HG03378 (cell line): Measurements from ENCODE around the gene RUBCNL.
"Not testable (repeated sequence)": the region's sequence is repeated elsewhere in the genome, so short reads cannot be mapped to it uniquely, and the experiment has no call there.

Experiments used
- ATAC-seq: cut with Tn5 transposase; IDR thresholded peaks from one replicate; pipeline ENCODE4 v1.9.1; 2021; ENCODE audit warnings: mild to moderate bottlenecking, moderate library complexity; ENCODE audit not compliant: unreplicated experiment

Gene RUBCNL

DNA sequence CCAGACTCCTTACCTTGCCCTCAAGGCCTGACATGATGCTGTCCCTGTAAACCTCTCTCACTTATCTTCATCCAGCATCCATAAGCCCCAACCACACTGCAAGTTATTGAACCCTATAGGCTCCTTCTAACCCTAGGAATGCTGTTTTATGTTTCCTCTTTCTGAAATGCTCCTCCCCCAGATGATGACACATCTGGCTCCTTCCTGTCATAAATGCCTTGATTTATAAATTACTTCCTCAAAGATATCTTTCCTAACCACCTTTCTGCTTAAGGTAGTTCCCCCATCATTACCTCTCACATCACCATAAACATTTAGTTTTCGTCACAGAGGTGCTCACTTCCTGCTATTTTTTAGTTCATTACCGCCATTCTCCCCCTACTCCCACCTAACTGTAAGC lies 12.3 kb downstream of the RUBCNL start:
- ATAC-seq, result no peak

DNA sequence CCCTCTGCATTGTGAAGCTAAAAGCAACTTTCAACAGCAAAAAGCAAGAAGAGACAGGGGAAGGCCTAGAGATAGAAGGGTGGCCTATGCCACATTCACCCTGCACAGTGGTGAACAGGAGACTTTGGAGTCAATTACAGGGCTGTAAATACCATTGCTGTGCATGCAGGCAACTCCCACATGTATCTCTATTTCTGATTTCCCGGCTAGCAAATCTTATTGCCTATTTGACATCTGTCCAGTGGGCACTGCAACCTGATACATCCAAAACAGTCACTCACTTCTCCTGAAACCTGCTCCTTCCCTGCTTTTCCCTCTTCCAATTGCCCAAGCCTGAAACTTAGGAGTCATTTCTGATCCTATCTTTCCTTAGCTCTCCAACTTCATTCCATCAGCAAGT lies 13.4 kb downstream of the RUBCNL start:
- ATAC-seq, result no peak

DNA sequence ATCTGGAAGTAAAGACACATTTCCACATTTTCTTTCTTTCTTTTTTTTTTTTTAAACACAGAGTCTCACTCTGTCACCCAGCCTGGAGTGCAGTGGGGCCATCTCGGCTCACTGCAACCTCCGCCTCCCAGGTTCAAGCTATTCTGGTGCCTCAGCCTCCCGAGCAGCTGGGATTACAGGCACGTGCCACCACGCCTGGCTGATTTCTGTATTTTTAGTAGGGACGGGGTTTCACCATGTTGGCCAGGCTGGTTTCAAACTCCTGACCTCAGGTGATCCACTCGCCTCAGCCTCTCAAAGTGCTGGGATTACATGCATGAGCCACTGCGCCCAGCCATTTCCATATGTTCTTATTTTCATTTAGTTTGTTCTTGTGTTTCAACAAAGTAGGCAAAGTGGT lies 14.1 kb downstream of the RUBCNL start:
- ATAC-seq, result not testable (repeated sequence)

GRCh38 chr13:46372071-46372470 lies 15.0 kb downstream of the RUBCNL start:
- ATAC-seq, result no peak

DNA sequence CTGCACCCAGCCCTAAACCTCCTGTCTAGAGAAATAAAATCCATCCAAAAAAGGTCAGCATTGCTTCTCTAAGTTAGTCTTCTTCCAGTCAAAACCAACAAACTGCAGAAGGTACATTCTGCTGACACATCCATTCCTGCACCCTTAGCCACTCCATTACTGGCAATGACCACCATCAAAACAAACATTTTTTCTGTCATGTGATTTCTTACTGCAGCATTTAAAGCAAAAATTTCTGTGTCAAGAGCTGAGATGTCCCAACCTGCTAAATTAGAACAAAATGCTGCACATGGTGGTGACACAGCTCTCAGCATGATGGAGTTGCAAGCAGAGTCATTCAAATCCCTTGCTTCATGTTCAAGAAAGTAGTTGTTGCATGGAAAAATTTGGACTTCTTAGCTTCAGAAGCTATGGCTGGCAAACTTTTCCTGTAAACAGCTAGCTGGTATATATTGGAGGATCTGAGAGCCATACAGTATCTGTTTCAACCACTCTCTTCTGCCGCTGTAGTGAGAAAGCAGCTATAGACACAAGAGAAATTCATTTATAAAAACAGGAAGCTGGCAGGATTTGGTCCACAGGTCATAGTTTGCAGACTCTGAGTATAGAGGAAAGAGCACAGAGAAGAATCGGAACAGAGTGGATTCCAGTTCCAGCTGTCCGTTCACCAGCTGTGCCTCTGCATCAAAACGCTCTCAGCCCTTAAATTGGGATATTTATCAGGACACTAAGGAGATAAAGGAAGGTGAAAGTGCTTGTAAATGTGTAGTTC lies 17.4 kb downstream of the RUBCNL start:
- ATAC-seq, result peak; percentile 58

DNA sequence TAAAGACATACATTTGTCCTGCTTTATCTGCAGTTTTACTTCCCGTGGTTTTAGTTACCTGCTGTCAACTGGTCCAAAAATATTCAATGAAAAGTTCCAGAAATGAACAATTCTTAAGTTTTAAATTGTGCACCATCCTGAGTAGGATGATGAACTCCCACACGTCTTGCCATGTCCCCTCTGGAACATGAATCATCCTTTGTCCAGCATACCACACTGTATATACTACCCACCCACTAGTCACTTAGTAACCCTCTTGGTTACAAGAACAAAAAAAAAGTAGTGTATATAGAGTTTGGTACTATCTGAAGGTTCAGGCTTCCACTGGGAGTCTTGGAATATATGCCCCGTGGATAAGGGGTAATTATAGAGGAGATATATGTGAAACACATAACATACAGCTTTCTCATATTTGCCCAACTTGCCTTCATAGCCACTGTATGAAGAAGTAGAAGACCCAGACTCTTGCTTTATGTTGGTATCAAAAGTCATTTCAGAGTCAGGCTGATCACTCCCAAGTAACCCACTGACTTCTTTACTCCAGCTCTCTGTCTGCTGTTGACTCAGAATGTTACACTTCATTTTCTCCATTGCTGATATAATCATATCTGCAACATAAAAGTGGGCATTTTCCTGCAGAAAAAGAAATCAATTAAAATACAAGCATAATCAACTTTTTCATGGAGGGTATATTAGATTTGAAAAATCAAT lies 19.3 kb downstream of the RUBCNL start:
- ATAC-seq, result no peak

GRCh38 chr13:46361276-46361934 lies 25.6 kb downstream of the RUBCNL start:
- ATAC-seq, result no peak

- ATAC-seq, result no peak
Measured at GRCh38 chr13:46360604-46361003, 26.4 kb downstream of the RUBCNL start.

- no peak for ATAC-seq
Measured at GRCh38 chr13:46359714-46360113, 27.3 kb downstream of the RUBCNL start.

- no peak for ATAC-seq
Measured at GRCh38 chr13:46355901-46356590, 31.0 kb downstream of the RUBCNL start.

DNA sequence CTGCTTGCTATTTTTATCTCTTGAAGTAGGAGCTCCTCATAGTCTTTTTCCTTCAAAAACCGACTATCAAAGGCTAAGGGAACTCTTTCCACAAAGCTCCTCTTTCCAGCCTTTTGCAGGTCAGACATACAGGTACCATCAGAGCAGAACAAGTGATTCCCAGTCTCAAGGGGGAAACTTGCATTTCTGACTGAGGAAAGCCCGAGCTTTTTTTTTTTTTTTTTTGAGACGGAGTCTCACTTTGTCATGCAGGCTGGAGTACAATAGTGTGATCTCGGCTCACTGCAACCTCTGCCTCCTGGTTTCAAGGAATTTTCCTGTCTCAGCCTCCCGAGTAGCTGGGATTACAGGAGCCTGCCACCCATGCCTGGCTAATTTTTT lies 32.0 kb downstream of the RUBCNL start:
- no peak for ATAC-seq

DNA sequence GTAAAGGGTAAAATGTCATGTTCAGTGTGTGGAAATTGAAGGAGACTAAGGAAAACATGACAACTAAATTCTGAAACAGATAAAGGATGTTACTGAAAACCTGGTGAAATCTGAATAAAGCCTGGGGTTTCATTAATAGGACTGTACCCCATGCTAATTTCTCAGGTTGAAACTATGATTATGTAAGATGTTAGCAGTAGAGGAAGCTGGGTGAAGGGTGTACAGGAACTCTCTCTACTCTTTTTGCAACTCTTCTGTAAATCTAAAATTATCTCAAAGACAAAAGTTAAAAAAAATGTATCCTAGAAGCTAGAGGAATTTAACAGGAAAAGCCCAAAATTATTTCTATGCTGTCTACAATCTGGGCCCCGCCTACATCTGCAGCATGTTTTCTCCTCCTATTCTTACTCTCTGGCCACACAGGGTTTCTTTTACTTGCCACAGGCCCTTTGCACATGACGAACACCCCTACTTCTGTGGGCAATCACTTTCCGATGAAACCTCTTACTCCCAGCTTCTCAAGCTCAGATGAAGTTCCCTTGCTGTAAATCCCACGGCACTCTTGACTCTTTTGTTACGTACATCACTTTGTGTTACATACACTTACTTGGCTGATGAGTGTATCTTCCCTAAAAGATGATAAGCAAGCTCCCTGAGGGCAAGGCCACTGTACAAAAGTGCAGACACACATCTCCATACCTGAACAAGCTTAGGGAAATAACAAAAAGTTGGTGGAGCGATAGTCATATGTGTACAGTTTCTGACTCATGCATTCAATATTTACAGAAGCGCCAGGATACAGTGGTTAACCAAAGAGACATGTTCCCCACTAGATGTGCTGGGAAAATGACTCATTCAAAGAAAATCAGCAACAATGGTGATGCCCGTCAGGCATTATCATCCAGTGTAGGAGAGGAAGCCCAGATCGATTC lies 32.6 kb downstream of the RUBCNL start:
- peak; percentile 56 for ATAC-seq

GRCh38 chr13:46352805-46353204 lies 34.2 kb downstream of the RUBCNL start:
- no peak for ATAC-seq

DNA sequence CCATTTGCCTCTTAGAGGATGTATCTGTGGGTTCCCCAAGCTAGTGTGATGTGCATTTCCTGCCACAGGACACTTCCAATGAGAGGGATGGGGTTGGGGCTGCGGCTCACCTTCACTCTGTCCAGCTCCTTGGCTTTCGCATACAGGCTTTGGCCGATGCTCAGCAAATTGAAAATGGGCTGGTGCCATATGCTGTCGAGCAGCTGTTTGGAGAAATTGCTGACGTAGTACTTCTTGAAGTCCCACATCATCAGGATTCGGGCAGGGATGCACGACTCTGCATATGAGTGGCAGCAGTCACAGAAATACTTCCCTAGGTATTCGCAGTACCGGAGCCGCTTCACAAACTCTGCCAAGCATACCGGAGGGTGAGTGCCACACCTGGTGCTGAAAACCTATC lies 37.0 kb downstream of the RUBCNL start:
- ATAC-seq, result no peak

DNA sequence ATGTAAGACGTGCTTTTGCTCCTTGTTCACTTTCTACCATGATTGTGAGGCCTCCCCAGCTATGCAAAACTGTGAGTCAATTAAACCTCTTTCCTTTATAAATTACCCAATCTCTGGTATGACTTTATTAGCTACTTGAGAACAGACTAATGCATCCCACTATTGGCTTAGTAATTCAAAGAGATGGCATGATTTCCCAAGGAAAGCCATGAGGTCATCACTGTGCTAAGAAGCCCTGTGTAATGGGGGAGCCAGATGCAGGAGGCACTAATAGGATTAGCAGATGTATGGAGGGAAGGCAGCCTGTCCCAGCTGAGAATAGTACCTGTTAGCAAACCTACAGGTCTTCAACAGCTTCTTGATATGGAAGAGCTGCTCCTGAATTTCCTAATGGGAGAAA lies 38.1 kb downstream of the RUBCNL start:
- no peak for ATAC-seq

DNA sequence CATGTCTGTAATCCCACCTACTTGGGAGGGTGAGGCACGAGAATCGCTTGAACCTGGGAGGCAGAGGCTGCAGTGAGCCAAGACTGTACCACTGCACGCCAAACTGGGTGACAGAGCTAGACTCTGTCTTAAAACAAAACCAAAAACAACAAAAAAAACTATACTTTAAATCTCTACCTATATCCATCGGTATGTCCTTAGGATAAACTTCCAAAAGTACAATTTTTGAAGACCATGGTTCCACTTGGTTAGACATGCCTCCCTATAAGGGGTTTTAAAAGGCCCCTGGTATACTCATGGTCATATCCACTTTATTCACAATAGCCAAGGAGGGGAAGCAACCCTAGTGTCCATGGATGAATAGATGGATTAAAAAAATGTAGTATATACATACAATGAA lies 39.8 kb downstream of the RUBCNL start:
- no peak for ATAC-seq

DNA sequence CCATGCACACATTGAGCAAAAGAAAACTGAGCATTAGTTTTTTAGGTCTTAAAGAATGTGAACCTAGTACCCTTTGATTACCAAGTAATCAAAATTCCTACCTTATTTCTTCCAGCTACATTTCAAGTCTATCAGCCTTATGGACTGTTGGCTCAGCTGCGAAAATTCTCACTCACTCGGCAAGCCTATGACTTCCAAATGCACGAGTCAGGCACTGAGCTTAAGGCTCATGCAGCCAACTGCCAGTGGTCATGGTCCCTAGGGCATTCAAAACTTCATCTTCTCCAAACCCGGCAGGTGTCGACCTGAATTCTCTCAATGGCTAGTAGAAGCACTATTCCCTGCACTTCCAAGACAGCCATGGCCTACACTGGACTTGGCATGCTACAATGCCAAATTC lies 41.2 kb downstream of the RUBCNL start:
- no peak for ATAC-seq

- no peak for ATAC-seq
Measured at GRCh38 chr13:46345398-46345797, 41.7 kb downstream of the RUBCNL start.

GRCh38 chr13:46343279-46343994 lies 43.6 kb downstream of the RUBCNL start:
- no peak for ATAC-seq

DNA sequence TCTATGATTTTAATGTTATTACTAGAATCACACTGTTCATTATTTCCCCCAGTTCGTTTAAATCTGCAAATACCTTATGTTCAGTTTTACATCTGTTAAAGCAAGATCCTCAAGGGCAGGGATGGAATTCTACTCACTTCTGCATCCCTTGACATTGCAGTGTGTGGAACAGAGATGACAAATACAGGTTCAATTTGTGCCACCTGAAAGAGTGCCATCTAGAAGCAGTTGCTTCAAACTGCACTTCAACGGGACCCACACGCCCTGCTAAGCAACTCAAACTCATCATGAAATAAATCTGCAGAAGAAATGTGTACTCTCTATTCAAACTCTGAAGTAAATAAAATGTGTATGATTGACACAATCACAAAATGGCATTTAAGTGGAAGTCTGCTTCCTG lies 44.5 kb downstream of the RUBCNL start:
- no peak for ATAC-seq
